DND-41 (cell line): ENCODE data around the gene WDR36.

Experiments used
- ATAC-seq: fragments of 200-7000 bp; cut with Tn5 transposase; 3 replicates; pipeline ENCODE4 v1.9.1; 2021; ENCODE audit warnings: low read depth; ENCODE audit not compliant: insufficient read depth
- DNase-seq: peaks from one replicate; pipeline ENCODE4 v3.0.0-alpha.2; 2020
- H2AFZ ChIP-seq: 2 replicates; pipeline ENCODE4 v1.6.0; 2012; ENCODE audit warnings: low read depth, low read length
- H3K27ac ChIP-seq: 2 replicates; pipeline ENCODE4 v1.5.1; 2012; ENCODE audit warnings: low read length, inconsistent platforms
- H3K27me3 ChIP-seq: fragments of 200-600 bp; sonication (generic); 2 replicates; pipeline ENCODE4 v1.6.0; 2012; ENCODE audit warnings: low read length, mild to moderate bottlenecking, inconsistent platforms; ENCODE audit not compliant: insufficient read depth, poor library complexity
- H3K36me3 ChIP-seq: 2 replicates; pipeline ENCODE4 v1.5.1; 2012; ENCODE audit warnings: low read length, inconsistent platforms; ENCODE audit not compliant: insufficient read depth
- H3K4me1 ChIP-seq: 2 replicates; pipeline ENCODE4 v1.5.1; 2012; ENCODE audit warnings: mild to moderate bottlenecking, low read length; ENCODE audit not compliant: insufficient read depth
- H3K4me2 ChIP-seq: 2 replicates; pipeline ENCODE4 v1.6.0; 2012; ENCODE audit warnings: mild to moderate bottlenecking, moderate library complexity, low read length, inconsistent platforms; ENCODE audit not compliant: insufficient read depth
- H3K4me3 ChIP-seq, 2 experiments: fragments of 200-600 bp in 1 of 2; shearing (Covaris generic) in 1 of 2; 2 replicates each; pipeline ENCODE4 v1.5.1; 2012 to 2016; ENCODE audit warnings: inconsistent platforms in 2 of 2, low read length in 2 of 2, mild to moderate bottlenecking in 2 of 2, low read depth in 1 of 2, moderate library complexity in 1 of 2
- H3K79me2 ChIP-seq: 2 replicates; pipeline ENCODE4 v1.6.0; 2012; ENCODE audit warnings: low read length, inconsistent platforms; ENCODE audit not compliant: insufficient read depth
- H3K9ac ChIP-seq: 2 replicates; pipeline ENCODE4 v1.6.0; 2012; ENCODE audit warnings: low read depth, mild to moderate bottlenecking, inconsistent platforms, low read length, moderate library complexity
- H3K9me3 ChIP-seq: 2 replicates; pipeline ENCODE4 v1.5.1; 2012; ENCODE audit warnings: low read length, moderate library complexity, mild to moderate bottlenecking, inconsistent platforms; ENCODE audit not compliant: insufficient read depth, severe bottlenecking
- H4K20me1 ChIP-seq: 2 replicates; pipeline ENCODE4 v1.6.0; 2012; ENCODE audit warnings: low read length; ENCODE audit not compliant: insufficient read depth
- CTCF ChIP-seq: IDR thresholded peaks from 2 replicates; pipeline ENCODE4 v1.5.1; 2012; ENCODE audit warnings: borderline replicate concordance, low read length, moderate library complexity, mild to moderate bottlenecking; ENCODE audit not compliant: poor library complexity, severe bottlenecking; ENCODE audit errors: extremely low read depth
- EZH2 ChIP-seq: IDR thresholded peaks from 3 replicates; pipeline ENCODE4 v1.6.1; 2012; ENCODE audit warnings: borderline replicate concordance, low read depth, mild to moderate bottlenecking, moderate library complexity, low read length, inconsistent platforms; ENCODE audit not compliant: severe bottlenecking

Gene WDR36

DNA sequence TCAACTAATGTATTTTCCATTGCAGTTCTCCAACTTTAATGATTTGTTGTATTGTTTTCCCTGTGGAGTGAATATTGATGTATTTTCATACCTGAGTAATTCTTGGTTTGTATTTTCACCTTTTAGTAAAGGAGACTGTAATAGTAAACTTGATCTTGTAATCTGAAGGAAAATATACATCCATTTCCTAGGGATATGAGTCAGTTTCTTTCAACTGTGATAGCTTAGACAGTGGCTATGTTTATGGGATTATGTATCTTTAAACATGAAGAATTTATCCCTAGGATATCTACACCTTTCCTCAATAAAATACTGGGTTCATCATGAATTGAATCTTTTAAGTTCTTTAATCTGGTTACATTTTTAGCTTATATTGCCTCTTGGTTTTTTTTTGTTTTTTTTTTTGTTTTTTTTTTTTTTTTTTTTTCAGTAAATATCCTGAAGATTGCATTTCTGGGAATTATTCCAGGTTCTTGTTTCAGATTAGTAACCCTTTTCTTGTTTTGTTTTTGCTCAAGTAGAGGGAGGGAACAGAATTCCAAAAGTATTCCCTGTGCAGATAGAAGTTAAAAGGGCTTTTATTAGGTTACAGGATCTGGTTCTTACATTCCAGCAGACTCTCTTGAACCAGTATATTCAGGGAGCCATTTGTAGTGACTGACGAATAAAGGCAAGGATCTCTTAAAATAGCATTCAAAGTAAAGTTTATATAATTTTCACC, 7.1 kb downstream of the WDR36 start:
- no peak for TF ChIP-seq CTCF
- TF ChIP-seq EZH2, result no peak
- H3K4me2 ChIP-seq, result no peak overlapping the region
- H3K27ac ChIP-seq, result no peak overlapping the region
- H4K20me1 ChIP-seq, result peaks cover 11% of the 10 kb centered on the region; the same call in 1 of the 2 replicates
- no peak overlapping the region for H3K4me3 ChIP-seq
- peaks cover 33% of the 10 kb centered on the region for H3K79me2 ChIP-seq
- no peaks in the 10 kb centered on the region for H3K9me3 ChIP-seq
- H3K9ac ChIP-seq, result no peak overlapping the region
- DNase-seq (no peak), ATAC-seq (no peak)
- H3K36me3 ChIP-seq, result peaks cover 98% of the 10 kb centered on the region
- no peak overlapping the region for H2AFZ ChIP-seq
- no peaks in the 10 kb centered on the region for H3K27me3 ChIP-seq
- H3K4me1 ChIP-seq, result peaks cover 15% of the 10 kb centered on the region

GRCh38 chr5:111106320-111106948, 14.3 kb downstream of the WDR36 start:
- TF ChIP-seq CTCF, result no peak
- no peak for TF ChIP-seq EZH2
- Histone ChIP-seq H3K4me2 (no peak overlapping the region), H3K9me3 (no peaks in the 10 kb centered on the region), H3K27me3 (no peaks in the 10 kb centered on the region), H2AFZ (no peak overlapping the region), H3K36me3 (peaks cover 99% of the 10 kb centered on the region), H3K4me3 (no peak overlapping the region), H3K79me2 (no peaks in the 10 kb centered on the region), H3K27ac (no peak overlapping the region), H3K9ac (no peak overlapping the region), H3K4me1 (no peaks in the 10 kb centered on the region), H4K20me1 (0 out of 2 replicates have a peak, but pooled peaks cover 3% of the 10 kb centered on the region)
- DNase-seq, result no peak
- ATAC-seq, result no peak

DNA sequence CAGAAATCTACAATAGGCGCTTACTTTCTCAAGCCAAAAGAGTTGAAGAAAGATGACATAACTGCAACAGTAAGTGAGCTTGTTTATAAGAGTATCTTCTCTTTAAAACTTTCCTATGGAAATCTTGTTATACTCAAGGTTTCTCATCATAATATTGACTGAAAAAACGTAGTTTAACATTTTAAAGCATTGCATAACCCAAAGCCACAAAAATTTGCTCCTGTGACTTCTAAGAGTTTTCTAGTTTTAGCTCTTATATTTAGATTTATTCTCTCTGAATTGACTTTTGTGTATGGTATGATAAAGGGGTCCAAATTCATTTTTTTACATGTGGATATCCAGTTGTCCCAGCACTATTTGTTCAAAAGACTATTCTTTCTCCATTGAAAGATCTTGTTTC, 15.2 kb downstream of the WDR36 start:
- Histone ChIP-seq H3K4me3 (no peak overlapping the region), H3K27me3 (no peaks in the 10 kb centered on the region), H3K79me2 (no peaks in the 10 kb centered on the region), H3K9ac (no peak overlapping the region), H3K36me3 (peaks cover 96% of the 10 kb centered on the region), H4K20me1 (0 out of 2 replicates have a peak, but pooled peaks cover 2% of the 10 kb centered on the region), H3K9me3 (no peaks in the 10 kb centered on the region), H3K4me2 (no peak overlapping the region), H2AFZ (no peak overlapping the region), H3K27ac (no peak overlapping the region), H3K4me1 (no peaks in the 10 kb centered on the region)
- TF ChIP-seq EZH2 (no peak), CTCF (no peak)
- ATAC-seq, result no peak
- DNase-seq, result no peak
